ENCODE measurements around the gene HSD17B14. TPM values are rescaled to one million over a fixed set of nuclear protein-coding genes. Genes with fewer than 3 reads are reported as not detected.

HSD17B14 gene
- 10 to 100 TPM in 3 of 4 donors, 1 to 10 TPM in 1; 6.4 to 19.0 (median 13.8) TPM for total RNA-seq

DNA sequence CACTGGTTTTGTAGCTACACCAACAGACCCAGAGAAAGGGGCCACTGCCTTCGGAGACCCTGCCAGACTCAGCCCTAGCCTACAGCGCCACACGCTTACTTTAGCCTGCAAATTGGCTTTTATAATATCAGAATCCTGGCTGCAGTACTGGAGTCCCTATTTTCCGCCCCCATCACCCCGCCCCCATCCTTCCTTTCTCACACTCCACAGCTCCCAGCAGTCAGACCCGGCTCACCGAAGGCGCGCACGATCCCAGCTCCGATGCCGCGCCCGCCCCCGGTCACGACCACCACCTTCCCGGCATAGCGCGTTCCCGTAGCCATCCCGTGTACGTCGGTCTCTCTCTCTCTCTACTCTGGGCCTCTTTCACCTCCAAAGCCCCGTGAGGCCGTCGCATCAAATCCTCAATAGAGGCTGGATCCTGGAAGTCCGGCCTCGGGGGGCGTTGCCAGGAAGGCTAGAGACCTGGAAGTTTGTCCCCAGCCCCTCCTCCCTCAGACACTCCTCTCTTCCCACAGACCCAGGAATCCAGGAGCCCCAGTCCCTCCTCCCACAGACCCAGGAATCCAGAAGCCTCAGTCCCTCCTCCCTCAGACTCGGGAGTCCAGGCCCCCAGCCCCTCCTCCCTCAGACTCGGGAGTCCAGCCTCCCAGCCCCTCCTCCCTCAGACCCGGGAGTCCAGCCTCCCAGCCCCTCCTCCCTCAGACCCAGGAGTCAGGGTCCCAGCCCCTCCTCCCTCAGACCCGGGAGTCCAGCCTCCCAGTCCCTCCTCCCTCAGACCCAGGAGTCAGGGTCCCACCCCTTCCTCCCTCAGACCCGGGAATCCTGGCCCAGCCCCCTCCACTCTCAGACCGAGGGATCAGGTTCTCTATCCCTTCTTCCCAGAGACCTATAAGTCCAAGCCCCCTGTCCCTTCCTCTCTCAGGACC, at the start of gene HSD17B14:
Gene HSD17B14 (minus strand): TSS at position 403 of the 929 bp plus-strand sequence. CDS start 80 bp downstream, at position 323.
- TF ChIP-seq CTCF (IDR thresholded peaks at IDR 0.05; ENCODE audit: low read depth), result no peak

GRCh38 chr19:48883726-48884125, 47.4 kb upstream of the HSD17B14 start:
- no peak for TF ChIP-seq CTCF (IDR thresholded peaks at IDR 0.05; ENCODE audit: low read depth)

- TF ChIP-seq CTCF (IDR thresholded peaks at IDR 0.05; ENCODE audit: low read depth), result no peak
Measured at GRCh38 chr19:48881741-48882657, 45.7 kb upstream of the HSD17B14 start.

DNA sequence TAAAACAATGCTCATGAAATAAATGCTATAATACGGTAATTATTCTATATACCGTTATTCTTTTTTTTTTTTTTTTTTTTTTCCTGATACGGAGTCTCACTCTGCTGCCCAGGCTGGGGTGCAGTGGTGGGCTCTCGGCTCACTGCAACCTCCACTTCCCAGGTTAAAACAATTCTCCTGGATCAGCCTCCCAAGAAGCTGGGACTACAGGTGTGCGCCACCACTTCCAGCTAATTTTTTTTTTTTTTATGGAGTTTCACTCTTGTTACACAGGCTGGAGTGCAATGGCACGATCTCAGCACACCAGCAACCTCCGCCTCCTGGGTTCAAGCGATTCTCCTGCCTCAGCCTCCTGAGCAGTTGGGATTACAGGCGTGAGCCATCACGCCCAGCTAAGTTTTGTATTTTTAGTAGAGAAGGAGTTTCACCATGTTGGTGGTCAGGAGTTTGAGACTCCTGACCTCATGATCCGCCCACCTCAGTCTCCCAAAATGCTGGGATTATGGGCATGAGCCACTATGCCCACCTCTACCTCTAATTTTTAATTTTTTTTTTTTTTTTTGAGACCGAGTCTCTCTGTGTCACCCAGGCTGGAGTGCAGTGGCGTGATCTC, 42.8 kb upstream of the HSD17B14 start:
- TF ChIP-seq CTCF (IDR thresholded peaks at IDR 0.05; ENCODE audit: low read depth), result no peak

- no peak for TF ChIP-seq CTCF (IDR thresholded peaks at IDR 0.05; ENCODE audit: low read depth)
Measured at GRCh38 chr19:48878196-48879024, 42.1 kb upstream of the HSD17B14 start.

DNA sequence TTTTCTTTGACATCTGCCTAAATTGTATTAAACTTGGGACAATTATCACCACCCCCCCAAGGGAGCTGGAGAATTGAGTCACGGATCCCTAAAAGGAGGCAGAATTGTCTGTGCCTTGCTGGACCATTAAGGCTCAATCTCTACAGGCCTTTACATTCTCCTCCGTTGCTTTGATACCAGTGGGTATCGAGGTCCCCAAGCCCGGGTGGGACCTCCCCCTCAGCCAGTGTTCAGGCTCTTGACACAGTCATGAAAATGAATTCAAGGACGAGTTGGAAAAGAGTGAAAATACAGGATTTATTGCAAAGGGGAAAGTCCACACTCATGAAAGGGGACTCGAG, 41.5 kb upstream of the HSD17B14 start:
- no peak for TF ChIP-seq CTCF (IDR thresholded peaks at IDR 0.05; ENCODE audit: low read depth)

Measured in subcutaneous adipose tissue (tissue), 4 donors.